Mesenchymal stem cell (in vitro differentiated cells and primary cell): ENCODE results near the gene ME3. TPM values are rescaled to one million over a fixed set of nuclear protein-coding genes. Genes with fewer than 3 reads are reported as not detected.

Experiments
- DNase-seq: peaks from one replicate; pipeline ENCODE4 v3.0.0-alpha.2; 2013
- H2AFZ ChIP-seq: one replicate; pipeline ENCODE4 v1.6.1; 2013; ENCODE audit warnings: low read depth, mild to moderate bottlenecking, control low read depth, inconsistent platforms, low read length, moderate library complexity
- H2AK5ac ChIP-seq: 2 replicates; pipeline ENCODE4 v1.6.1; 2013; ENCODE audit warnings: low read length, moderate library complexity, mild to moderate bottlenecking, inconsistent platforms; ENCODE audit not compliant: severe bottlenecking
- H2BK120ac ChIP-seq: one replicate; pipeline ENCODE4 v1.6.1; 2013; ENCODE audit warnings: low read depth, mild to moderate bottlenecking, inconsistent platforms, low read length, moderate library complexity
- H2BK12ac ChIP-seq, 2 experiments: one replicate each; pipeline ENCODE4 v1.6.1; 2013; ENCODE audit warnings: inconsistent platforms in 2 of 2, low read length in 2 of 2, mild to moderate bottlenecking in 2 of 2, moderate library complexity in 2 of 2, control low read depth in 1 of 2
- H2BK15ac ChIP-seq: one replicate; pipeline ENCODE4 v1.6.1; 2013; ENCODE audit warnings: mild to moderate bottlenecking, low read depth, inconsistent platforms; ENCODE audit not compliant: poor library complexity, severe bottlenecking
- H2BK5ac ChIP-seq: 2 replicates; pipeline ENCODE4 v1.6.1; 2013; ENCODE audit warnings: low read depth, mild to moderate bottlenecking, low read length, control low read depth, inconsistent platforms; ENCODE audit not compliant: poor library complexity, severe bottlenecking
- H3K14ac ChIP-seq, 2 experiments: one replicate each; pipeline ENCODE4 v1.6.1; 2013; ENCODE audit warnings: inconsistent platforms in 2 of 2, low read length in 2 of 2, control low read depth in 1 of 2, mild to moderate bottlenecking in 1 of 2, moderate library complexity in 1 of 2
- H3K18ac ChIP-seq, 2 experiments: one replicate each; pipeline ENCODE4 v1.6.1; 2013; ENCODE audit warnings: inconsistent platforms in 2 of 2, low read length in 2 of 2, control low read depth in 1 of 2, low read depth in 1 of 2, mild to moderate bottlenecking in 1 of 2
- H3K23ac ChIP-seq, 2 experiments: one replicate each; pipeline ENCODE4 v1.6.1; 2013; ENCODE audit warnings: inconsistent platforms in 2 of 2, low read length in 2 of 2, mild to moderate bottlenecking in 2 of 2, moderate library complexity in 2 of 2, control low read depth in 1 of 2
- H3K27ac ChIP-seq: 2 replicates; pipeline ENCODE4 v1.5.1; 2013; ENCODE audit warnings: mild to moderate bottlenecking, moderate library complexity, low read length, control low read depth, inconsistent platforms; ENCODE audit not compliant: poor library complexity, severe bottlenecking
- H3K27me3 ChIP-seq, 2 experiments: 2 replicates each; pipeline versions ENCODE4 v1.6.1 to v1.7.0; 2013; ENCODE audit warnings: low read length in 2 of 2, mild to moderate bottlenecking in 2 of 2, moderate library complexity in 2 of 2, control low read depth in 1 of 2, inconsistent platforms in 1 of 2; ENCODE audit not compliant: control insufficient read depth in 1 of 2, insufficient read depth in 1 of 2
- H3K36me3 ChIP-seq, 2 experiments: 2 replicates each; pipeline versions ENCODE4 v1.6.1 to v1.7.0; 2013; ENCODE audit warnings: low read length in 2 of 2, control low read depth in 1 of 2, inconsistent platforms in 1 of 2, low read depth in 1 of 2, mild to moderate bottlenecking in 1 of 2; ENCODE audit not compliant: insufficient read depth in 2 of 2, control insufficient read depth in 1 of 2
- H3K4ac ChIP-seq, 2 experiments: one replicate each; pipeline ENCODE4 v1.6.1; 2013; ENCODE audit warnings: inconsistent platforms in 2 of 2, low read length in 2 of 2, mild to moderate bottlenecking in 2 of 2, moderate library complexity in 2 of 2, control low read depth in 1 of 2, low read depth in 1 of 2
- H3K4me1 ChIP-seq: 2 replicates; pipeline ENCODE4 v1.6.1; 2013; ENCODE audit warnings: low read depth, low read length, control low read depth; ENCODE audit not compliant: control insufficient read depth, insufficient read depth
- H3K4me2 ChIP-seq: 2 replicates; pipeline ENCODE4 v1.6.1; 2013; ENCODE audit warnings: low read length, mild to moderate bottlenecking, inconsistent platforms; ENCODE audit not compliant: poor library complexity, severe bottlenecking
- H3K4me3 ChIP-seq, 2 experiments: 2 replicates each; pipeline versions ENCODE4 v1.5.1 to v1.7.0; 2013; ENCODE audit warnings: low read length in 2 of 2, mild to moderate bottlenecking in 2 of 2, control low read depth in 1 of 2, low read depth in 1 of 2; ENCODE audit not compliant: insufficient read depth in 1 of 2
- H3K79me1 ChIP-seq: replicated peaks from 2 replicates; pipeline ENCODE4 v1.6.1; 2013; ENCODE audit warnings: mild to moderate bottlenecking, control low read depth, low read length, inconsistent platforms; ENCODE audit not compliant: poor library complexity, severe bottlenecking
- H3K9ac ChIP-seq: 2 replicates; pipeline ENCODE4 v1.7.0; 2013; ENCODE audit warnings: mild to moderate bottlenecking, low read length, moderate library complexity
- H3K9me3 ChIP-seq: 2 replicates; pipeline ENCODE4 v1.7.0; 2013; ENCODE audit warnings: mild to moderate bottlenecking, low read length; ENCODE audit not compliant: control insufficient read depth
- H4K8ac ChIP-seq: one replicate; pipeline ENCODE4 v1.6.1; 2013; ENCODE audit warnings: inconsistent platforms, mild to moderate bottlenecking, low read length, moderate library complexity
- H4K91ac ChIP-seq: one replicate; pipeline ENCODE4 v1.6.1; 2013; ENCODE audit warnings: mild to moderate bottlenecking, low read length, inconsistent platforms
- WGBS: methylation state at CpG from one replicate; pipeline ENCODE4 v1.1.7; 2013; ENCODE audit warnings: mixed read lengths; 5-methylcytosine and 5-hydroxymethylcytosine counted together
- polyA plus RNA-seq, 2 experiments: library from polyadenylated mRNA; stranded (reverse); fragments of 200-250 nt; gene quantifications; one replicate each; pipeline ENCODE4 v1.2.3, GENCODE V29; 2013

The ME3 gene
- polyA plus RNA-seq (2013, experiment 1 of 2), result 12.5 TPM
- polyA plus RNA-seq (2013, experiment 2 of 2), result 11.9 TPM

GRCh38 chr11:86672007-86672621 lies at the start of gene ME3:
ME3 (minus strand) TSS chr11:86672616.
- Histone ChIP-seq H3K9me3 (no peaks in the 10 kb centered on the region), H3K9ac (peak within 1 kb of the TSS; percentile 88)

GRCh38 chr11:86722006-86722405 lies 49.6 kb upstream of the ME3 start:
- no peak overlapping the region for H3K4me3 ChIP-seq

More at GRCh38 chr11:86672007-86672621, at the start of gene ME3:
- H2BK15ac ChIP-seq, result peak within 1 kb of the TSS; percentile 100
- peak within 1 kb of the TSS; percentile 78 to 91 for H3K4me3 ChIP-seq
- DNase-seq, result peak; percentile 75
- H3K79me1 ChIP-seq, result peaks cover 19% of the 10 kb centered on the region
- peak within 1 kb of the TSS; percentile 93 for H4K8ac ChIP-seq
- H3K18ac ChIP-seq, result peak within 1 kb of the TSS; percentile 65 to 100
- peak within 1 kb of the TSS in 1 of 2 experiments; percentile 98 for H3K14ac ChIP-seq
- peak within 1 kb of the TSS; percentile 94 for H2AK5ac ChIP-seq
- no peaks in the 10 kb centered on the region for H3K27me3 ChIP-seq
- 3% methylated on average over 52 of the region's 52 CpGs for WGBS
- peak within 1 kb of the TSS in 1 of 2 experiments; percentile 98 for H3K23ac ChIP-seq
- peaks cover 0 to 5% of the 10 kb centered on the region in 2 experiments for H3K36me3 ChIP-seq
- H3K4ac ChIP-seq, result peak within 1 kb of the TSS; percentile 99 to 100
- H2BK5ac ChIP-seq, result peak within 1 kb of the TSS; percentile 97
- peaks cover 10% of the 10 kb centered on the region for H3K4me1 ChIP-seq
- H2BK12ac ChIP-seq, result peak within 1 kb of the TSS; percentile 81 to 100
- peak within 1 kb of the TSS; percentile 74 for H2BK120ac ChIP-seq
- peak within 1 kb of the TSS; percentile 94 for H2AFZ ChIP-seq
- peak within 1 kb of the TSS; percentile 76 for H3K27ac ChIP-seq
- H4K91ac ChIP-seq, result peak within 1 kb of the TSS; percentile 100
- peak within 1 kb of the TSS; percentile 76 for H3K4me2 ChIP-seq

GRCh38 chr11:86720546-86720945 lies 48.1 kb upstream of the ME3 start:
- Histone ChIP-seq H3K27me3 (no peaks in the 10 kb centered on the region), H4K91ac (no peak overlapping the region), H2BK12ac (peak overlapping the region; percentile 67 to 81), H4K8ac (no peak overlapping the region), H3K27ac (peak overlapping the region; percentile 95), H3K18ac (peak overlapping the region in 1 of 2 experiments; percentile 80), H3K23ac (no peak overlapping the region), H2AFZ (no peak overlapping the region), H2BK15ac (peak overlapping the region; percentile 46), H2AK5ac (peak overlapping the region; percentile 99), H3K9me3 (peaks cover 10% of the 10 kb centered on the region), H2BK120ac (no peak overlapping the region), H3K4me1 (peaks cover 5% of the 10 kb centered on the region), H3K4me3 (no peak overlapping the region), H3K9ac (no peak overlapping the region), H3K14ac (no peak overlapping the region), H3K4ac (no peak overlapping the region), H3K36me3 (no peaks in the 10 kb centered on the region), H2BK5ac (peak overlapping the region; percentile 87), H3K4me2 (no peak overlapping the region), H3K79me1 (no peaks in the 10 kb centered on the region)
- no peak for DNase-seq
- WGBS, result 81% methylated on average over 2 of the region's 2 CpGs

More at GRCh38 chr11:86722006-86722405, 49.6 kb upstream of the ME3 start:
- Histone ChIP-seq H2BK12ac (no peak overlapping the region), H3K23ac (no peak overlapping the region), H4K8ac (no peak overlapping the region), H3K4me2 (no peak overlapping the region), H3K27ac (no peak overlapping the region), H3K9ac (peak overlapping the region; percentile 41), H2AFZ (no peak overlapping the region), H2AK5ac (no peak overlapping the region), H3K9me3 (peaks cover 10% of the 10 kb centered on the region), H2BK15ac (no peak overlapping the region), H3K4me1 (peaks cover 5% of the 10 kb centered on the region), H2BK5ac (no peak overlapping the region), H2BK120ac (no peak overlapping the region), H3K79me1 (no peaks in the 10 kb centered on the region), H4K91ac (no peak overlapping the region), H3K18ac (no peak overlapping the region), H3K27me3 (no peaks in the 10 kb centered on the region), H3K4ac (no peak overlapping the region), H3K14ac (no peak overlapping the region), H3K36me3 (no peaks in the 10 kb centered on the region)
- DNase-seq, result peak; percentile 80
- 5% methylated on average over 1 of the region's 1 CpG for WGBS

- H3K9ac ChIP-seq, result no peak overlapping the region
- peak overlapping the region; percentile 81 for H4K91ac ChIP-seq
- no peak overlapping the region for H2BK120ac ChIP-seq
- H3K27ac ChIP-seq, result peak overlapping the region; percentile 95
- peak overlapping the region; percentile 67 to 81 for H2BK12ac ChIP-seq
- no peak overlapping the region for H3K23ac ChIP-seq
- H3K27me3 ChIP-seq, result no peaks in the 10 kb centered on the region
- no peak overlapping the region for H2BK15ac ChIP-seq
- H2AFZ ChIP-seq, result no peak overlapping the region
- H3K4me2 ChIP-seq, result no peak overlapping the region
- peak overlapping the region; percentile 87 for H2BK5ac ChIP-seq
- peak; percentile 78 for DNase-seq
- H3K4me3 ChIP-seq, result no peak overlapping the region
- H4K8ac ChIP-seq, result peak overlapping the region; percentile 55
- peaks cover 10% of the 10 kb centered on the region for H3K9me3 ChIP-seq
- H3K79me1 ChIP-seq, result no peaks in the 10 kb centered on the region
- peak overlapping the region; percentile 30 to 89 for H3K18ac ChIP-seq
- peaks cover 5% of the 10 kb centered on the region for H3K4me1 ChIP-seq
- H3K14ac ChIP-seq, result no peak overlapping the region
- H2AK5ac ChIP-seq, result peak overlapping the region; percentile 99
- H3K4ac ChIP-seq, result no peak overlapping the region
- no peaks in the 10 kb centered on the region for H3K36me3 ChIP-seq
- no CpG with 5 or more reads among the region's 1 CpG for WGBS
These were observed 47.5 kb upstream of the ME3 start for GRCh38 chr11:86719781-86720463.
